ENCODE data around the gene NALCN. TPM values are rescaled to one million over a fixed set of nuclear protein-coding genes. Genes with fewer than 3 reads are reported as not detected.

The NALCN gene
- total RNA-seq, 2 experiments from 2014 or later = not detected

DNA sequence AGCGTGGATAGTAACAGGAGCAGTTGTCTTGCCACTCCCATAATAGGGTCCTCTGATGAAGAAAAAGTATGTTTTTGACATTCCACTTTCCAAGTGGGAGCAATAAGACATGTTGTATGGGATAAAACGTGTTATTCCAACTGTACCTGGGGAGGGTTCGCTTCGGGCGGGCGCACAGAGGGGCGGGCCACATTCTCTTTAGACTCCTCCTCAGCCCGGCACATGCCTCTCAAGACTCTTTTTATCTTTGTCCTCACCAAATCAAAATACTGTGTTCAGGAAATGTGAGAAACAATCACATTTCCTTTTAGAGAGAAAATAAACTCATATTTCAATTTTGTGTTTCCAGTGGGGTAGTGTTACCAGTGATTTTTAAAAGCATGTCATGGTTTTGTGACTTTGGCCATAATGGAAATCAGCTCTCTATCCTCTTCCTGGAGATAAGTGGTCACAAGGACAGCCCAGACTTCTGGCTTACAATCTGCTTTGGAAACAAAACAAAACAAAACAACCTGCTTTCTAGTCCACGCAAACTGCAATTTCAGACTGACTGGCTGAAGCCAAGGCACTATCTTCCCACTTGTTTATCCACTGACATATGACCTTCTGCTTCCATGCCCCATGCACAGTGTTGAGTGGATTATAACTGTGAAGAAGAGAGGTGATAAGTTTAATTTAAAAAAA is 276.1 kb downstream of the NALCN start:
- no peaks in the 10 kb centered on the region for H3K36me3 Mint-ChIP-seq
- no peak for DNase-seq
- H3K4me1 Mint-ChIP-seq = no peaks in the 10 kb centered on the region
- H3K9me3 Mint-ChIP-seq = no peaks in the 10 kb centered on the region
- H3K27ac Mint-ChIP-seq = no peak overlapping the region
- H3K4me3 Mint-ChIP-seq = no peak overlapping the region
- H3K27me3 Mint-ChIP-seq = peaks cover 52% of the 10 kb centered on the region

GRCh38 chr13:101139081-101139480 is 277.2 kb downstream of the NALCN start:
- no peak for DNase-seq
- H3K27me3 Mint-ChIP-seq = peaks cover 52% of the 10 kb centered on the region
- no peak overlapping the region for H3K27ac Mint-ChIP-seq
- H3K9me3 Mint-ChIP-seq = no peaks in the 10 kb centered on the region
- H3K4me3 Mint-ChIP-seq = no peak overlapping the region
- H3K36me3 Mint-ChIP-seq = no peaks in the 10 kb centered on the region
- H3K4me1 Mint-ChIP-seq = no peaks in the 10 kb centered on the region

DNA sequence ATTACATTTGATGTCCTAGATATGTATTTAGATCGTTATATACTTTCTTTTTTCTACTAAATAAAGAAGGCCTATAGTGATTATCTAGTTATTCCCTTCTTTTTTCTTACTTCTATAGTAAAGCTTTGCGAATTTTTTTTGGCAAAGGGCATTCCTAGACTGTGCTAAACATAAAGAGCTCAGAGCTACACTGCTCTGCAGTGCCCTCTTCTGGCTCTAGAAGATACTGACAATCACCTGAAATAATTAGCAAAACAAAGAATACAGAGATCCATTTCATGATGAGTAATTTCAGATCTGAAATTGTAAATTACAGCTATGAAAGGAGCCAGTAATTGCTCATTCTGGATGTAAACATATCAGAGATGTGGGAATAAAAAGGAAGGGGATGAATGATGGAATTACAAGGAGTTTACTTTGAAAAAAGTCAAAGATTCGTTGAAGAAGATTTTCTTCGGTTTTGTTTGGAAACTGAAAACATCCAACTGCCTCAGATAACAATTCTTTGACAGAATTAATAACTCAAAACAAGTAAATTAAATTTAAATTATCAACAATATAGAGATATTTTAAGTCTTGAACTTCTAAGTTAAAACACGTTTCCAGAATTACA is 288.5 kb downstream of the NALCN start:
- Mint-ChIP-seq H3K27me3 (peaks cover 4% of the 10 kb centered on the region), H3K4me1 (peaks cover 1% of the 10 kb centered on the region), H3K36me3 (no peaks in the 10 kb centered on the region), H3K27ac (no peak overlapping the region), H3K9me3 (no peaks in the 10 kb centered on the region), H3K4me3 (no peak overlapping the region)
- DNase-seq = peak; percentile 3

DNA sequence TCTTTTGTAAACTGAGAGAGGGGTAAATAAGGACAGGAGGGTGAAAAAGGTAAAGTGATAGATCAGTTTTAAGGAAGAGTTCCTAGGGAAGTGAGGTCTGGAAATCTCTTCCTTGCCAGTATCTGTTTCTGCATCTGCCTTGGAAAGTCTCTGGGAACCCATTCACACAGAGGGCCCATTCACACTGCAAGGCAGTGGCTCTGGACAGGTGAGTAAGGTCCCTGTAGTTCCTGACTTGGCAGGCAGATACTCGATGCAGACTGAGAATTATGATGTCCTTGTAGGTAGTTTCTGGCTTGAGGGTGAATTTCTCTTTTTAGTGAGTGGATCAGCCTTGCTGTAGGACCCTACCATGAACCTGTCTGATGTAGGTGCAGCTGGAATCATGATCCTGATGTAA is 293.3 kb downstream of the NALCN start:
- H3K9me3 Mint-ChIP-seq = no peaks in the 10 kb centered on the region
- H3K36me3 Mint-ChIP-seq = no peaks in the 10 kb centered on the region
- peaks cover 1% of the 10 kb centered on the region for H3K4me1 Mint-ChIP-seq
- no peak overlapping the region for H3K27ac Mint-ChIP-seq
- no peaks in the 10 kb centered on the region for H3K27me3 Mint-ChIP-seq
- H3K4me3 Mint-ChIP-seq = no peak overlapping the region
- DNase-seq = no peak

DNA sequence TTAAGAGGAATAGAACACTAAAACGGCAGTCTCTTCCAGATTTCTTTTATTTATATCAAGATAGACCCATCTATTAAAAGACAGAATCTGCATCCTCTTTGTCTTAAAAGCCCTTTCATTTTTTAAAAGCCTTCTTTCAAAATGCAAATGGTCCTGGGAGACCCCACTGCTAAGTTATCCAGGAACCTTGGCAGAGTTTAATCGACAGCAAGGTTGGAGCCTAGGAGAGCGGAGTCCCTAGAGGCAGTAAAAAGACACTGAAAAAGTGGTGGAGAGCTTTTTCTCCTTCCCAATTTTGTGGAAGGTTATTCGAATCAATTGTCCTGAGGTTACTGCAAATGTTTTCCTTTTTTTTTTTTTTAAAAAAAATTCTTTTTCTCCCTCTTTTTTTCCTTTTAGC is 294.7 kb downstream of the NALCN start:
- Mint-ChIP-seq H3K27me3 (no peaks in the 10 kb centered on the region), H3K4me1 (no peaks in the 10 kb centered on the region), H3K4me3 (no peak overlapping the region), H3K27ac (no peak overlapping the region), H3K9me3 (no peaks in the 10 kb centered on the region), H3K36me3 (no peaks in the 10 kb centered on the region)
- DNase-seq = no peak

GRCh38 chr13:101120007-101120406 is 296.3 kb downstream of the NALCN start:
- Mint-ChIP-seq H3K4me1 (no peaks in the 10 kb centered on the region), H3K4me3 (no peak overlapping the region), H3K27me3 (no peaks in the 10 kb centered on the region), H3K9me3 (no peaks in the 10 kb centered on the region), H3K36me3 (no peaks in the 10 kb centered on the region), H3K27ac (no peak overlapping the region)
- DNase-seq = no peak

DNA sequence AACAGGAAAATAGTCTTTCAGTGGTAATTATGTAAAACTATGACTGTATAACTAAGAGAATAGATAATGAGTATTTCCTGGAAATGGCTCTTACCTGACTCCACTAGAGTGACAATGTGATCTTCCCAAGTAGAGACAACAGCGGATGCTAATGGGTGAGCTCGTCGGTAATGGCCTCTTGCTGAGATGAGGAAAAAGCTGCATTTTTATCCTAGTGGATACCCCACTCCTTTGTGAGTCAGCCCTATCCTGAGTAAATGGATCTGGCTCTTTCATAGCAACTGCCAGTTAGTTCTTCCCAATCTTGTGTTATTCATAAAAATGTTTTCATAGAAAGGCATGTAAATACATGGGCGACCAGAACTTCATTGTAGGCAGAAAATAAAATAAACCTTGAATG is 299.5 kb downstream of the NALCN start:
- Mint-ChIP-seq H3K36me3 (no peaks in the 10 kb centered on the region), H3K27ac (no peak overlapping the region), H3K4me1 (no peaks in the 10 kb centered on the region), H3K27me3 (no peaks in the 10 kb centered on the region), H3K4me3 (no peak overlapping the region), H3K9me3 (no peaks in the 10 kb centered on the region)
- no peak for DNase-seq

GRCh38 chr13:101116341-101116740 is 300.0 kb downstream of the NALCN start:
- no peak overlapping the region for H3K4me3 Mint-ChIP-seq
- H3K36me3 Mint-ChIP-seq = no peaks in the 10 kb centered on the region
- no peak overlapping the region for H3K27ac Mint-ChIP-seq
- H3K9me3 Mint-ChIP-seq = no peaks in the 10 kb centered on the region
- DNase-seq = no peak
- no peaks in the 10 kb centered on the region for H3K4me1 Mint-ChIP-seq
- no peaks in the 10 kb centered on the region for H3K27me3 Mint-ChIP-seq

- no peak overlapping the region for H3K27ac Mint-ChIP-seq
- H3K9me3 Mint-ChIP-seq = no peaks in the 10 kb centered on the region
- H3K27me3 Mint-ChIP-seq = no peaks in the 10 kb centered on the region
- no peaks in the 10 kb centered on the region for H3K4me1 Mint-ChIP-seq
- no peaks in the 10 kb centered on the region for H3K36me3 Mint-ChIP-seq
- H3K4me3 Mint-ChIP-seq = no peak overlapping the region
- DNase-seq = no peak
These were observed 300.5 kb downstream of the NALCN start for GRCh38 chr13:101115762-101116171.

- Mint-ChIP-seq H3K4me1 (no peaks in the 10 kb centered on the region), H3K27me3 (peaks cover 5% of the 10 kb centered on the region), H3K4me3 (no peak overlapping the region), H3K9me3 (no peaks in the 10 kb centered on the region), H3K27ac (no peak overlapping the region), H3K36me3 (no peaks in the 10 kb centered on the region)
- no peak for DNase-seq
These were observed 304.4 kb downstream of the NALCN start for GRCh38 chr13:101111894-101112293.

- Mint-ChIP-seq H3K4me3 (no peak overlapping the region), H3K36me3 (no peaks in the 10 kb centered on the region), H3K27ac (no peak overlapping the region), H3K4me1 (no peaks in the 10 kb centered on the region), H3K9me3 (no peaks in the 10 kb centered on the region), H3K27me3 (peaks cover 11% of the 10 kb centered on the region)
- no peak for DNase-seq
These were observed 307.3 kb downstream of the NALCN start for GRCh38 chr13:101109005-101109404.

DNA sequence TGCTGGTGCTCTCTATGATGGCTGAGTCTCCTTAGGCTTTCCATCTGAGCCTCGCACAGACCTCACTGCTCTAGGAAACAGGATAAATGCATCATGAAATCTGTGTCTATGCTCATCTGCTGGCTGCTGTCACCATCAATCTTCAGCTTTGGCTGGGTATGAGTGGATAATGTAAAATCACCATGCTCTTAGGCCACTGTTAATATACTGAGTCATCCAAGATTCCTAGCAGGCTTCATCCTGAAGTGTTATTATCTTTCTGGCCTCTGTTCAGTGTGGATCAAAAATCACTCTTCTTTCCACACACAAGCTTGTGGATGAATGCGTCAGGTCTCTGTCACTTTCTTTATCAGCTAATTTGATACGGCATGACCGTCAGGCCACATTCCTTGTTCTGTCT is 317.4 kb downstream of the NALCN start:
- no peak overlapping the region for H3K27ac Mint-ChIP-seq
- no peaks in the 10 kb centered on the region for H3K9me3 Mint-ChIP-seq
- no peak for DNase-seq
- H3K4me1 Mint-ChIP-seq = no peaks in the 10 kb centered on the region
- H3K4me3 Mint-ChIP-seq = no peak overlapping the region
- peaks cover 19% of the 10 kb centered on the region for H3K27me3 Mint-ChIP-seq
- no peaks in the 10 kb centered on the region for H3K36me3 Mint-ChIP-seq

- Mint-ChIP-seq H3K27me3 (peaks cover 10% of the 10 kb centered on the region), H3K36me3 (no peaks in the 10 kb centered on the region), H3K9me3 (no peaks in the 10 kb centered on the region), H3K4me1 (no peaks in the 10 kb centered on the region), H3K4me3 (no peak overlapping the region), H3K27ac (no peak overlapping the region)
- DNase-seq = no peak
These were observed 323.3 kb downstream of the NALCN start for GRCh38 chr13:101092985-101093384.

DNA sequence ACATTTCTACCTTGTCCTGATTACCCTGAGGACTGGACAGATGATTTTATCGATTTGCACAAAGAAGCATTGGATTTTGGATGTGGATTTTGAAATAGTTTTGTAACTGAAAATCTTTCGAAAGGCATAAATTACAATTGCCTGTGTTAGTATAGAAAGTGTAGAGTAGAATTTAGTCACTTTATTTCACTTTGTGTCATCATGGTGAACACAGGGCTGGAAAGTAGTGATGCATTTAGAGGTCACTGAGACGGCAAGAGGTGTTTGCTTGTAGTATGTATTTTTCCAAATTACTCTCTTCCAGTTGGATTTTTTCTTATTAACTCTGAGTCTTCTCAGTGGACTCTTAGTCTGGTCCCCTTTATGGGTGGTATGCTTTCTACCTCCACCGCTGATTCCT is 326.0 kb downstream of the NALCN start:
- H3K4me3 Mint-ChIP-seq = no peak overlapping the region
- no peaks in the 10 kb centered on the region for H3K4me1 Mint-ChIP-seq
- H3K27ac Mint-ChIP-seq = no peak overlapping the region
- peaks cover 8% of the 10 kb centered on the region for H3K27me3 Mint-ChIP-seq
- no peaks in the 10 kb centered on the region for H3K36me3 Mint-ChIP-seq
- no peaks in the 10 kb centered on the region for H3K9me3 Mint-ChIP-seq
- no peak for DNase-seq

DNA sequence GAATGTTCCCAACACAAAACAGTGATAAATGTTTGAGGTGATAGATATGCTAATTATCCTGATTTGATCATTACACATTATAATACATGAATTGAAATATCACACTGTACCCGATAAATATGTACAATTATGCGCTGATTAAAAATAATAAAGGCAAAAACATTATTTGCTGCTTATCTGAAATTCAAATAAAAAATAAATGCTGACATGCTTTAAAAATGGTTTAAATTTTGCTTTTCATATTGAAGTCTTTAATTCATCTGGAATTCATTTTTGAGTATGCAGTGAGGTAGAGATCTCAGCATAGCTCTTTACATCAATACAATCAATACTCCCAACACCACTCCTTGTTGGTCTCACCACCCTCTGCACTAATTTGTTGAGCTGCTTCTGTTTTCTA is 330.8 kb downstream of the NALCN start:
- H3K4me3 Mint-ChIP-seq = no peak overlapping the region
- H3K4me1 Mint-ChIP-seq = no peaks in the 10 kb centered on the region

GRCh38 chr13:101082441-101082840 is 333.9 kb downstream of the NALCN start:
- H3K36me3 Mint-ChIP-seq = no peaks in the 10 kb centered on the region
- H3K4me3 Mint-ChIP-seq = no peak overlapping the region
- H3K9me3 Mint-ChIP-seq = no peaks in the 10 kb centered on the region
- DNase-seq = no peak
- peaks cover 3% of the 10 kb centered on the region for H3K27me3 Mint-ChIP-seq
- H3K27ac Mint-ChIP-seq = no peak overlapping the region
- H3K4me1 Mint-ChIP-seq = no peaks in the 10 kb centered on the region

More for the DNA sequence above, 330.8 kb downstream of the NALCN start:
- Mint-ChIP-seq H3K36me3 (no peaks in the 10 kb centered on the region), H3K27ac (no peak overlapping the region), H3K27me3 (peaks cover 3% of the 10 kb centered on the region), H3K9me3 (no peaks in the 10 kb centered on the region)
- DNase-seq = no peak
